Measurements from ENCODE around the gene TTC17. TPM values are rescaled to one million over a fixed set of nuclear protein-coding genes. Genes with fewer than 3 reads are reported as not detected.
A peak's percentile ranks its signal among the peaks of the same experiment; 100 is the strongest.
"Not testable (repeated sequence)": the region's sequence is repeated elsewhere in the genome, so short reads cannot be mapped to it uniquely, and the experiment has no call there.

TTC17 gene
- total RNA-seq, 1 donor from 2014 or later = 93.7 TPM

- Mint-ChIP-seq H3K4me1 (ENCODE audit: unreplicated experiment) (peaks cover 4% of the 10 kb centered on the region), H3K36me3 (ENCODE audit: unreplicated experiment) (peaks cover 60% of the 10 kb centered on the region), H3K4me3 (ENCODE audit: unreplicated experiment) (no peak overlapping the region), H3K9me3 (ENCODE audit: unreplicated experiment) (no peaks in the 10 kb centered on the region), H3K27ac (ENCODE audit: unreplicated experiment) (no peak overlapping the region), H3K27me3 (ENCODE audit: unreplicated experiment) (no peaks in the 10 kb centered on the region)
- TF ChIP-seq, protein P1, sequence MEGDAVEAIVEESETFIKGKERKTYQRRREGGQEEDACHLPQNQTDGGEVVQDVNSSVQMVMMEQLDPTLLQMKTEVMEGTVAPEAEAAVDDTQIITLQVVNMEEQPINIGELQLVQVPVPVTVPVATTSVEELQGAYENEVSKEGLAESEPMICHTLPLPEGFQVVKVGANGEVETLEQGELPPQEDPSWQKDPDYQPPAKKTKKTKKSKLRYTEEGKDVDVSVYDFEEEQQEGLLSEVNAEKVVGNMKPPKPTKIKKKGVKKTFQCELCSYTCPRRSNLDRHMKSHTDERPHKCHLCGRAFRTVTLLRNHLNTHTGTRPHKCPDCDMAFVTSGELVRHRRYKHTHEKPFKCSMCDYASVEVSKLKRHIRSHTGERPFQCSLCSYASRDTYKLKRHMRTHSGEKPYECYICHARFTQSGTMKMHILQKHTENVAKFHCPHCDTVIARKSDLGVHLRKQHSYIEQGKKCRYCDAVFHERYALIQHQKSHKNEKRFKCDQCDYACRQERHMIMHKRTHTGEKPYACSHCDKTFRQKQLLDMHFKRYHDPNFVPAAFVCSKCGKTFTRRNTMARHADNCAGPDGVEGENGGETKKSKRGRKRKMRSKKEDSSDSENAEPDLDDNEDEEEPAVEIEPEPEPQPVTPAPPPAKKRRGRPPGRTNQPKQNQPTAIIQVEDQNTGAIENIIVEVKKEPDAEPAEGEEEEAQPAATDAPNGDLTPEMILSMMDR (IDR thresholded peaks at IDR 0.05) = no peak
- DNase-seq (ENCODE audit: extremely low spot score, unreplicated experiment) = no peak
These were observed 30.7 kb upstream of the TTC17 start for GRCh38 chr11:43327987-43328386.

DNA sequence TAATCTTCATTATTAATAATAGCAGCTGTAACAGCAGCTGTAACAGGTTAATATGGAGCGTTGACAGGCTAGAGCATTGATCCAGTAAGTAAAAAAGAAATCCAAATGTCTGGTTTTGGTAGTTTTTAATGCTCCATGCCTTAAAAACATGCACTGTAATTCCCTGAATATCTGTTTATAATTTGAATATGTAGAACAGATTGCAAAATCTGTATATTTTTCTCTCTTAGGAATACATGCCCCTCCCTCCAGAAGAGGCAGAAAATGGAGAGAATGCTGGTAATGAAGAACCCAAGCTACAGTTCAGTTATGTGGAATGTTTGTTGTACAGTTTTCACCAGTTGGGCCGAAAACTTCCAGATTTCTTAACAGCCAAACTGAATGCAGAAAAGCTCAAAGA is 30.2 kb upstream of the TTC17 start:
- Mint-ChIP-seq H3K9me3 (ENCODE audit: unreplicated experiment) (no peaks in the 10 kb centered on the region), H3K4me1 (ENCODE audit: unreplicated experiment) (peaks cover 4% of the 10 kb centered on the region), H3K27ac (ENCODE audit: unreplicated experiment) (no peak overlapping the region), H3K36me3 (ENCODE audit: unreplicated experiment) (peaks cover 59% of the 10 kb centered on the region), H3K4me3 (ENCODE audit: unreplicated experiment) (no peak overlapping the region), H3K27me3 (ENCODE audit: unreplicated experiment) (no peaks in the 10 kb centered on the region)
- TF ChIP-seq, protein P1 (IDR thresholded peaks at IDR 0.05) = no peak
- no peak for DNase-seq (ENCODE audit: extremely low spot score, unreplicated experiment)

GRCh38 chr11:43341159-43341558 is 17.6 kb upstream of the TTC17 start:
- H3K36me3 Mint-ChIP-seq (ENCODE audit: unreplicated experiment) = peaks cover 42% of the 10 kb centered on the region
- H3K9me3 Mint-ChIP-seq (ENCODE audit: unreplicated experiment) = peaks cover 9% of the 10 kb centered on the region
- H3K27ac Mint-ChIP-seq (ENCODE audit: unreplicated experiment) = no peak overlapping the region
- H3K27me3 Mint-ChIP-seq (ENCODE audit: unreplicated experiment) = no peaks in the 10 kb centered on the region
- H3K4me1 Mint-ChIP-seq (ENCODE audit: unreplicated experiment) = no peaks in the 10 kb centered on the region
- H3K4me3 Mint-ChIP-seq (ENCODE audit: unreplicated experiment) = no peak overlapping the region
- DNase-seq (ENCODE audit: extremely low spot score, unreplicated experiment) = no peak
- TF ChIP-seq, protein P1 (IDR thresholded peaks at IDR 0.05) = no peak

DNA sequence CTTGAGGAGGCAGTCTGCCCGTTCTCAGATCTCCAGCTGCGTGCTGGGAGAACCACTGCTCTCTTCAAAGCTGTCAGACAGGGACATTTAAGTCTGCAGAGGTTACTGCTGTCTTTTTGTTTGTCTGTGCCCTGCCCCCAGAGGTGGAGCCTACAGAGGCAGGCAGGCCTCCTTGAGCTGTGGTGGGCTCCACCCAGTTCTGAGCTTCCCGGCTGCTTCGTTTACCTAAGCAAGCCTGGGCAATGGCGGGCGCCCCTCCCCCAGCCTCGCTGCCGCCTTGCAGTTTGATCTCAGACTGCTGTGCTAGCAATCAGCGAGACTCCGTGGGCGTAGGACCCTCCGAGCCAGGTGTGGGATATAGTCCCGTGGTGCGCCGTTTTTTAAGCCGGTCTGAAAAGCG is 7.3 kb upstream of the TTC17 start:
- H3K4me1 Mint-ChIP-seq (ENCODE audit: unreplicated experiment); H3K36me3 Mint-ChIP-seq (ENCODE audit: unreplicated experiment); H3K27ac Mint-ChIP-seq (ENCODE audit: unreplicated experiment); DNase-seq (ENCODE audit: extremely low spot score, unreplicated experiment); H3K9me3 Mint-ChIP-seq (ENCODE audit: unreplicated experiment); H3K27me3 Mint-ChIP-seq (ENCODE audit: unreplicated experiment): not testable (repeated sequence)
- H3K4me3 Mint-ChIP-seq (ENCODE audit: unreplicated experiment) = peak overlapping the region; percentile 75

DNA sequence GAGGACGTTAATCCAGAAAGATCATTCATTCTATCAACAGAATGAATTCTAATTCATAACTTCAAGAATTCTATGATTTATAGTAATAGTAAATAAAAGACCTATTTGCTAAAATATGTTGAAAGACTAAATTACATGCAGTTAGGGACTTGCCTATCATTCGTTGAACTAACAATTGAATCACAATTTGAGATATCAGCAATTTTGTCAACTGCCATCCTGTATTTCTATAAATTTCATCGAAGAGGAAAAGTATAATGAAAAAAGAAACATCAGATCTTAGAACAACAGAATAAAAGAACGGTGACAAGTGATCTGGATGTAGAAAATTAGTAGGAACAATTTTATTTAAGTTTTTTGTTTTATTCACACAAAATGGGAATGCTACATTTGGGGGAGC is 4.4 kb upstream of the TTC17 start:
- TF ChIP-seq, protein P1 (IDR thresholded peaks at IDR 0.05) = no peak
- DNase-seq (ENCODE audit: extremely low spot score, unreplicated experiment) = no peak
- H3K9me3 Mint-ChIP-seq (ENCODE audit: unreplicated experiment) = no peaks in the 10 kb centered on the region
- no peak overlapping the region for H3K27ac Mint-ChIP-seq (ENCODE audit: unreplicated experiment)
- H3K27me3 Mint-ChIP-seq (ENCODE audit: unreplicated experiment) = no peaks in the 10 kb centered on the region
- no peak overlapping the region for H3K4me3 Mint-ChIP-seq (ENCODE audit: unreplicated experiment)
- peaks cover 13% of the 10 kb centered on the region for H3K4me1 Mint-ChIP-seq (ENCODE audit: unreplicated experiment)
- no peaks in the 10 kb centered on the region for H3K36me3 Mint-ChIP-seq (ENCODE audit: unreplicated experiment)

DNA sequence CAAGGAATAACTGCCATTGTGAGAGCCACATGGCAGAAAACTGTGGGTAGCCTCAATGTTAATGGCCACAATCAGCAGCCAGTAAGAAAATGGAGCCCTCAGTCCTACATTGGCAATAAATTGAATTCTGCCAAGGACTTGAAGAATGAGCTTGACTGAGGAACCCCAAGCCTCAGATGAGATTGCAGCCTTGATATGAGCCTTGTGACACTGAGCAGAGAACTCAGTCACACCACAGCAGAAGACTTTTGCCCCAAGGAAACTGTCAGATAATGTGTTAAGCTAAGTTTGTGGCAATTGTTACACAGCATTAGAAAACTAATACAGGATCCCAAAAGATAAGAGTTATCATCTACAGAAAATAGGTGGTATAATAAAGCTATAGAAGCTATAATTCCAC is 2.4 kb upstream of the TTC17 start:
- H3K4me3 Mint-ChIP-seq (ENCODE audit: unreplicated experiment) = no peak overlapping the region
- no peak for DNase-seq (ENCODE audit: extremely low spot score, unreplicated experiment)
- no peak overlapping the region for H3K27ac Mint-ChIP-seq (ENCODE audit: unreplicated experiment)
- TF ChIP-seq, protein P1 (IDR thresholded peaks at IDR 0.05) = no peak
- no peaks in the 10 kb centered on the region for H3K27me3 Mint-ChIP-seq (ENCODE audit: unreplicated experiment)
- H3K4me1 Mint-ChIP-seq (ENCODE audit: unreplicated experiment) = peaks cover 31% of the 10 kb centered on the region
- H3K9me3 Mint-ChIP-seq (ENCODE audit: unreplicated experiment) = no peaks in the 10 kb centered on the region
- H3K36me3 Mint-ChIP-seq (ENCODE audit: unreplicated experiment) = no peaks in the 10 kb centered on the region

All from osteocyte (in vitro differentiated cells).